AG09309 (cell line): ENCODE measurements around the gene EYS.
A peak's percentile ranks its signal among the peaks of the same experiment; 100 is the strongest.

Experiments
- DNase-seq: peaks from one replicate; pipeline ENCODE4 v3.0.0-alpha.2; 2010; ENCODE audit warnings: low read depth
- H3K4me3 ChIP-seq: 2 replicates; pipeline ENCODE4 v1.5.1; 2011; ENCODE audit warnings: mild to moderate bottlenecking, low read depth, low read length, moderate library complexity; ENCODE audit not compliant: control insufficient read depth
- CTCF ChIP-seq: IDR thresholded peaks from 2 replicates; pipeline ENCODE4 v1.5.1; 2011; ENCODE audit warnings: mild to moderate bottlenecking, low read depth, low read length, inconsistent platforms; ENCODE audit not compliant: insufficient read depth, control insufficient read depth; ENCODE audit errors: missing control alignments

Gene EYS

GRCh38 chr6:63819831-63820230 is 1887.2 kb downstream of the EYS start:
- TF ChIP-seq CTCF = no peak
- no peak for DNase-seq
- no peak overlapping the region for H3K4me3 ChIP-seq

GRCh38 chr6:63817492-63818050 is 1889.5 kb downstream of the EYS start:
- no peak for TF ChIP-seq CTCF
- H3K4me3 ChIP-seq = no peak overlapping the region
- DNase-seq = no peak

GRCh38 chr6:63816982-63817436 is 1890.0 kb downstream of the EYS start:
- TF ChIP-seq CTCF = peak; percentile 40
- no peak overlapping the region for H3K4me3 ChIP-seq
- DNase-seq = no peak

GRCh38 chr6:63816401-63816981 is 1890.5 kb downstream of the EYS start:
- no peak overlapping the region for H3K4me3 ChIP-seq
- no peak for DNase-seq

GRCh38 chr6:63814459-63814858 is 1892.6 kb downstream of the EYS start:
- no peak for TF ChIP-seq CTCF
- H3K4me3 ChIP-seq = no peak overlapping the region
- DNase-seq = no peak

More at GRCh38 chr6:63816401-63816981, 1890.5 kb downstream of the EYS start:
- TF ChIP-seq CTCF = no peak

GRCh38 chr6:63813566-63814120 is 1893.4 kb downstream of the EYS start:
- TF ChIP-seq CTCF = no peak
- no peak for DNase-seq
- no peak overlapping the region for H3K4me3 ChIP-seq
